IPS-18c (cell line): ENCODE data around the gene MZT2A.
"Not testable (repeated sequence)": the region's sequence is repeated elsewhere in the genome, so short reads cannot be mapped to it uniquely, and the experiment has no call there.

Experiments used
- H3K4me3 ChIP-seq: 2 replicates; pipeline ENCODE4 v1.7.0; 2013; ENCODE audit warnings: low read depth, mild to moderate bottlenecking, low read length, moderate library complexity; ENCODE audit not compliant: insufficient read depth
- H3K9me3 ChIP-seq: one replicate; pipeline ENCODE4 v1.6.1; 2013; ENCODE audit warnings: mild to moderate bottlenecking, low read length, moderate library complexity; ENCODE audit not compliant: control insufficient read depth, insufficient read depth

Gene MZT2A, protein sequence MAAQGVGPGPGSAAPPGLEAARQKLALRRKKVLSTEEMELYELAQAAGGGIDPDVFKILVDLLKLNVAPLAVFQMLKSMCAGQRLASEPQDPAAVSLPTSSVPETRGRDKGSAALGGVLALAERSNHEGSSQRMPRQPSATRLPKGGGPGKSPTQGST

DNA sequence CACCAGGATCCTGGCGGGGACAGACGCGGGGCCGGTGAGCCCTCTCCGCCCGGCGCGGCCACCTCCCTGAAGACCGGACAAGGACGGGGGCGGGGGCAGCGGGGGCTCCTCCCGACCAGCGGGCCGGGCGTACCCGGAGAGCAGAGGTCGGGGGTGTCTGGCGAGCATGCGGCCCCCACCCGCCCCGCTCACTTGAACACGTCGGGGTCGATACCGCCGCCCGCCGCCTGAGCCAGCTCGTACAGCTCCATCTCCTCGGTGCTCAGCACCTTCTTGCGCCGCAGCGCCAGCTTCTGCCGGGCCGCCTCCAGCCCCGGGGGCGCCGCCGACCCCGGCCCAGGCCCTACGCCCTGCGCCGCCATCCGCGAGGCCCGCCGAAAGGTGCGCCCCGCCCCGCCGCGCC is at the start of gene MZT2A:
MZT2A (minus strand) TSS at position 383 of the 403 bp plus-strand sequence; CDS start at position 362, 21 bp downstream.
- peak within 1 kb of the TSS; percentile 79 for H3K4me3 ChIP-seq
- H3K9me3 ChIP-seq = not testable (repeated sequence)

GRCh38 chr2:131538856-131539255 is 46.7 kb upstream of the MZT2A start:
- H3K4me3 ChIP-seq, H3K9me3 ChIP-seq: not testable (repeated sequence)

GRCh38 chr2:131536841-131537240 is 44.6 kb upstream of the MZT2A start:
- H3K4me3 ChIP-seq, H3K9me3 ChIP-seq: not testable (repeated sequence)

GRCh38 chr2:131535951-131536826 is 44.0 kb upstream of the MZT2A start:
- H3K9me3 ChIP-seq, H3K4me3 ChIP-seq: not testable (repeated sequence)

DNA sequence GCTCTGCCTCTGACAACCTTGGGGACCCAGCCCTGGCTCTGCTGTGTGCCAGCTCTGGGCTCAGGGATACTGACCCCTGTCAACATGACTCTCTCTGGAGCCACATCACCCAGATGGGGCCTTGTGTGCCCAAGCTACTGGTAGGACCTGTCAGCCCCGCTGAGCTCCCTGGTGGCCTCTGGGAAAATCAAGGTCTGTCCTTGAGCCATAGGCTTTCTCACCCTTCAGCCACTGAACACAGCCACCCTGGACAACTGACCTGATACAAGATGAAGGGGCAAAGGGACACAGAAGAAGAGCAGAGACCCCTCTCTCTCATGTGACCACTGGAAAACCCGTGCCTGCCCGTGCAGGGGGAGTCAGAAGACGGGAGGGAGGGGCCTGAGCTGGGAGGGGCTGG is 43.3 kb upstream of the MZT2A start:
- Histone ChIP-seq H3K9me3 (no peaks in the 10 kb centered on the region), H3K4me3 (no peak overlapping the region)

GRCh38 chr2:131534965-131535364 is 42.8 kb upstream of the MZT2A start:
- not testable (repeated sequence) for H3K9me3 ChIP-seq, H3K4me3 ChIP-seq

- not testable (repeated sequence) for H3K9me3 ChIP-seq, H3K4me3 ChIP-seq
Measured at GRCh38 chr2:131534317-131534672, 42.1 kb upstream of the MZT2A start.

GRCh38 chr2:131533609-131534316 is 41.6 kb upstream of the MZT2A start:
- not testable (repeated sequence) for H3K9me3 ChIP-seq, H3K4me3 ChIP-seq

DNA sequence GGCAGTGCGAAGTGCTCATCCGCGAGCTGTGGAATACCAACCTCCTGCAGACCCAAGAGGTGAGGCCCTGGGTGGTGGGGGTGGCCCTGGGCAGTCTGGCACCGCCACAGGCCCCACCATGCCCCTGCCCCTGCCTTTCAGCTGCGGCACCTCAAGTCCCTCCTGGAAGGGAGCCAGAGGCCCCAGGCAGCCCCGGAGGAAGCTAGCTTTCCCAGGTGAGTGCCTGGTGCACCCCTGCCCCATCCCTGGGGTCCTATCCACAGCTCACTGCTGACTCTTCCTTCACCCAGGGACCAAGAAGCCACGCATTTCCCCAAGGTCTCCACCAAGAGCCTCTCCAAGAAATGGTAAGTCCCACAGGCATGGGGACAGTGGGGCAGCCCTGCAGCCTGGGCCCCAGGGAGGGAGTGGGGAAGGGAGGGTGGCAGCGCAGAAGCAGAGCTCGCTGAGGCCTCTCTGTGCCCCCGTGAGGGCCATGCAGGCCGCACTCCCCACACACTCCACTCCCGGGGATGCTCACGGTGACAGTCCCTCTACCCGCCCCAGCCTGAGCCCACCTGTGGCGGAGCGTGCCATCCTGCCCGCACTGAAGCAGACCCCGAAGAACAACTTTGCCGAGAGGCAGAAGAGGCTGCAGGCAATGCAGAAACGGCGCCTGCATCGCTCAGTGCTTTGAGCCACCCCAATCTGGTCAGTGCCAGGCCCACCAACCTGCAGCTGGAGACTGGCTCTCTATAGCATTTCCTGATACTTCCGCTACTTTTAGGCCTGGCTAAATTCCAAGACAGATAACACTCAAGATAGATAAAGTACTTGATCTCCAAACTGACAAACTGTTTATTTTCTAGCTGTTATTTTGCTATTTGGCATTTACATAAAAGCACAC is 40.8 kb upstream of the MZT2A start:
- H3K4me3 ChIP-seq = not testable (repeated sequence)

GRCh38 chr2:131531547-131532185 is 39.5 kb upstream of the MZT2A start:
- not testable (repeated sequence) for H3K4me3 ChIP-seq, H3K9me3 ChIP-seq

More for the DNA sequence above, 40.8 kb upstream of the MZT2A start:
- H3K9me3 ChIP-seq = not testable (repeated sequence)

DNA sequence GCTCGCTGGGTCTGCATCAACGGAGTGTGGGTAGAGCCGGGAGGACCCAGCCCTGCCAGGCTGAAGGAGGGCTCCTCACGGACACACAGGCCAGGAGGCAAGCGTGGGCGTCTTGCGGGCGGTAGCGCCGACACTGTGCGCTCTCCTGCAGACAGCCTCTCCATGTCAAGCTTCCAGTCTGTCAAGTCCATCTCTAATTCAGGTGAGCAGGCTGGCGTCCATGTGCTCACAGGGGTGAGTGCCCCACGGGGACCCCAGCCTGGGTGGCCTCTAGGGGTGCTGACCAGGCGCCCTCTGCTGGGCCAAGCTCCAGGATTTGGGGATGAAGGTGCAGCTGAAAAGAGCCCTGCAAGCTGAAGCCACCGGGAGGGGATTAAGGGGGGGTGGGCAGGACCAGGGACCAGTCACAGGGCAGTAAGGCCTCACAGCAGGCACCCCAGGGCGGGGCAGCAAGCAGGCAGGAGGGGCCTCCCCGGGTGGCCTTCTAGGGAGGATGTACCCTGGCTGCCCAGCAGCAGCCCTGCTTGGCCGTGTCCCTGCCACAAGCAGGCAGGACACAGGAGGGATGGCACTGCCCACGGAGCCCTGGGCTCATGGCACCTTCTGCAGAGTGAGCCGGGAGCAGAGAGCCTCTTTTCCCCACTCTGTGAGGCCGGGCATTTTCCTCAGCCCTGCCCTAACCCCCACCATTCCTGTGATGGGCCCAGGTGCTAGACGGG is 38.6 kb upstream of the MZT2A start:
- H3K4me3 ChIP-seq = not testable (repeated sequence)

DNA sequence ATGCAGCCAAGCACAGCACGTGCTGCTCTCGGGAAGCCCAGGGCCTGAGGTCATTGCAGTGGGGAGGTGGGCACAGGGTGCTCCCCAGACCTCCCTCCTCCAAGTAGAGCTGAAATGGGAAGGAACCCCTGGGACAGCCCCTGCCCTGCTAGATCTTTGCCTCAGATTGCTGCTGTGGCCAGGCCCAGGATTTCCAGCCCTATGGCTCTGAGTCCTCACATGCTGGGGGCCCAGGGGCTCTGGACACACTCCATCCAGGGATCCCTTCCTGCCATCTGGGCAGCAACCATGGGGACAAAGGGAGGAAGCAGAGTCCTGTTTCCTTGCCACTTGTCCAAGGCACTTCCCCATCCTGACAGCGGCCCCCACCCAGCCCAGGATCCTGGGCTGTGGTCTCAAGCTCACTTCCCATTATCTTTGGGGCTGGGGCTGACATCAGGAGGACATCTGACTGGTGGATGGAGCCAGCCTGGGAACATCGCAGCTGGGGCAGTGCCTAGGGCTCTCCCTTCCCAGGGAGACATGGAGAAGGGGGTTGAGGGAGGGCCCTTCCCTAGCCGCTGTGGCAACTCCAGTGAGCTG is 37.8 kb upstream of the MZT2A start:
- not testable (repeated sequence) for H3K4me3 ChIP-seq, H3K9me3 ChIP-seq

More for the DNA sequence above, 38.6 kb upstream of the MZT2A start:
- not testable (repeated sequence) for H3K9me3 ChIP-seq

GRCh38 chr2:131528981-131529863 is 37.0 kb upstream of the MZT2A start:
- H3K4me3 ChIP-seq = peak overlapping the region; percentile 3; the same call in 1 of the 2 replicates
- not testable (repeated sequence) for H3K9me3 ChIP-seq

DNA sequence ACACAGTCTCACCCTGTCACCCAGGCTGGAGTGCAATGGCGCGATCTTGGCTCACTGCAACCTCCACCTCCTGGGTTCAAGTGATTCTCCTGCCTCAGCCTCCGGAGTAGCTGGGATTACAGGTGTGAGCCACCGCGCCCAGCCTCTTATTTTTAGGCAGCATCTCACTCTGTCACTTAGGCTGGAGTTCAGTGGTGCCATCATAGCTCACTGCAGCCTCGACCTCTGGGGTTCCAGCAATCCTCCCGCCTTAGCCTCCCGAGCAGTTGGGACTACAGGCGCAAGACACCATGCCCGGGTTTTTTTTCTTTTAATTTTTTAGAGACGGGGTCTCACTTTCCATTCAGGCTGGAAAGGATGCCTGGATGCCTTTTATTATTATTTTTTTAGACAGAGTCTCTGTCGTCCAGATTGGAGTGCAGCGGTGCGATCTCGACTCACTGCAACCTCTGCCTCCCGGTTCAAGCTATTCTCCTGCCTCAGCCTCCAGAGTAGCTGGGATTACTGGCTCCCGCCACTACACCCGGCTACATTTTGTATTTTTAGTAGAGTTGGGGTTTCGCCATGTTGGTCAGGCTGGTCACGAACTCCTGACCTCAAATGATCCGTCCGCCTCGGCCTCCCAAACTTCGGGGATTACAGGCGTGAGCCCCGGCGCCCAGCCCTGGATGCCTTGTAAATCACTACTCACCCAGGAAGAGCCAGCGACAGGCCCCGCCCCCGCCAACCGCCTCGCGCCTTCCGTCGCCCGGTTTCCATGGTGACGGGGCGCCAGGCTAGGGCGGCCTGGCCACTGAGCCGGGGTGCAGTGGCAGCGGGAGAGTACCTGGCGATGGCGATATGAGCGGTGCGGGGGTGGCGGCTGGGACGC is 35.2 kb upstream of the MZT2A start, which contains the start of gene CCDC74A:
CCDC74A (plus strand) TSS at position 758 of the 871 bp plus-strand sequence; CDS start at position 841, 83 bp downstream.
- peak within 1 kb of the TSS; percentile 28; the same call in 1 of the 2 replicates for H3K4me3 ChIP-seq
- H3K9me3 ChIP-seq = not testable (repeated sequence)
